Superior temporal gyrus (tissue), 1 donor: Measurements from ENCODE around the gene CSF3R.

Experiments used
- DNase-seq: peaks from one replicate; pipeline ENCODE4 v3.0.0-alpha.2; 2016; ENCODE audit errors: extremely low spot score

Gene CSF3R

DNA sequence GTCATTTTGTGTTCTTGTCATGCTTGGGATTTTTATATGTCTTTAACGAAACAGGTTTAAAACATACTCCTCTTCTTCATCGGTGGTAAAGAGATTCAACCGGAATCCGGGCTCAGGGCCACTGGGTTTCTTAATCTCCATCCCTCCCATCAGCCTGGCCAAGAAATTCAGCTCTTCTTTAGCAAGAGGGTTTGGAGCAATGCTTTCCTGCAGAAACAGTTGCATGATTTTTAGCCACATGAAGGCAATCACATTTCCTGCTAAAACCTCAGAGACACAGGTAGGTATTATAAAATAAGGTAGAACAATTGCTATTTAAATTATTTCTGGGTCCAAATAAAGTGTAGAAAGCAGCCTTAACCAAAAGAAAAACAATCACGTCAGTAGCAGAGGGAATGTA lies 62.3 kb downstream of the CSF3R start:
- DNase-seq: no peak

DNA sequence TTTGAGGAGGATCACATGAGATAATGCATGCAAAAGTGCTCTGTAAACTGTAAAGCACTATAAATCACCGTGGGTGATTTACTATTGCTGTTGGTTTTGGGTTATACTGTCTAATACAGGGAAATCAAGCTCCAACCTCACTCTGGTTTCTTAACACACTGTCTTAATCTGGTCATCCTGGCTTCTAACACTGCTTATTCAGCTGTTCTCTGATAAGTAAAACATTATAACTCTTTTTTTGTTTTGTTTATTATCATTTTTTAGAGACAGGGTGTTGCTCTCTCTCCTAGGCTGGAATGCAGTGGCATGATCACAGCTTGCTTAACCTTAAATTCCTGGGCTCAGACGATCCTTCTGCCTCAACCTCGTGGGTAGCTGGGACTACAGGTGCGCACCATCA lies 63.1 kb downstream of the CSF3R start:
- DNase-seq: no peak

DNA sequence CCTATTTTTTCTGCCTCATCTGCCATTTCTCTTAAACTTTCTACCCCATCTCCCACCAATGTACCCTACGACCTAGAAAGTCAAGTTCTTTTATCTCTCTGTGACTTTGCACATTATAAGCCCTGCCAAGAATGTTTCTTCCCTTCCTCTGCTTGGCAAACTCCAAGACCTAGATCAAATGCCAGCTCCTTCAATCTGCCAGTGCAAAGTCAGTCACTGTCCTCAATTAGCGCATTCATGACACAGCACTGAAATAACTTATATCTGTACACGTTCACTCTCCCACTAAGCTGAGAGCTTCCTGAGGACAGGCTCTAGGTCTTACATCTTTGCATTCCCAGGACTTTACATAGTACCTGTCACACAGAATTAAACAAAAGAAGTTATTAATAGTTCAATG lies 63.6 kb downstream of the CSF3R start:
- no peak for DNase-seq

DNA sequence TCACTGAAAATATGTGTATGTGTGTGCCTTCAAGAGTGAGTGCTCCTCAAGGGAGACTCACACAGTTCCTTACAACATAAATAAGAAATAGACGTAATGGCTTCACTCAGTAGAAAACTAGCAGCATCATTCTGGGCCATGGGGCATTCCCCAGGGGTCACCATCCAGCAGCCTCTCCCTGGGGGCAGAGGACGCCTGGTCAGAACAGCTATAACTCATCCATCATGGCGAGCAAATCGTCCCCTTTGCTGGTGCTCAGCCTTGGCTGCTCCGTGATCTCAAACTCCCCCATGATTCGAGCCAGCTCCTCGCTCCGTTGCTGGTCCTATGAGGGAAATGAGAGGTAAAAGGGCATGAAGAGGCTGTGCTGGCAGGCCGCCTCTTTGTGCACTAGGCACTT lies 64.8 kb downstream of the CSF3R start:
- no peak for DNase-seq
